HG03520 (cell line): Measurements from ENCODE around the gene CNOT4.
"Not testable (repeated sequence)": the region's sequence is repeated elsewhere in the genome, so short reads cannot be mapped to it uniquely, and the experiment has no call there.

Experiments used
- ATAC-seq: cut with Tn5 transposase; IDR thresholded peaks from one replicate; pipeline ENCODE4 v1.9.1; 2021; ENCODE audit warnings: mild to moderate bottlenecking, moderate library complexity; ENCODE audit not compliant: unreplicated experiment

CNOT4 gene

GRCh38 chr7:135328526-135328925, 181.4 kb downstream of the CNOT4 start:
- ATAC-seq: no peak

DNA sequence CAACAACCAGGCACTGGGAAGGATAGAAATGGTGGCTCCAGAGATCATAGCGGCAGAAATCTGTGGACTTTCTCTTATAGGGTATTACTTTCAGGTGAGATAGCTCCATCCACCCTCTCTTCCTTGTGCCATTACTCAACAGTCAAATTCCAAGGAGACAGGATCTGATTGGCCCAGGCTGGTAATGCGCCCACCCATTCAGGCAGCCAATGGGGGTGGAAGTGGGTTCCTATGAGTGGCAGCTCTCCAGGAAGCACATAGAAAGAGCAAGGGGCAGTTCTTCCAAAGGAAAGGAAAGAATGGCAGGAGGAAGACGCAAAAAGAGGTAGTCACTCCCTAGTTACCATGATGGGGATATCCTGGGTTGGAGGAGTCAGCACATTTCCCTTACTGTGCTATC, 181.8 kb downstream of the CNOT4 start:
- ATAC-seq: no peak

GRCh38 chr7:135327458-135327857, 182.4 kb downstream of the CNOT4 start:
- ATAC-seq: no peak

DNA sequence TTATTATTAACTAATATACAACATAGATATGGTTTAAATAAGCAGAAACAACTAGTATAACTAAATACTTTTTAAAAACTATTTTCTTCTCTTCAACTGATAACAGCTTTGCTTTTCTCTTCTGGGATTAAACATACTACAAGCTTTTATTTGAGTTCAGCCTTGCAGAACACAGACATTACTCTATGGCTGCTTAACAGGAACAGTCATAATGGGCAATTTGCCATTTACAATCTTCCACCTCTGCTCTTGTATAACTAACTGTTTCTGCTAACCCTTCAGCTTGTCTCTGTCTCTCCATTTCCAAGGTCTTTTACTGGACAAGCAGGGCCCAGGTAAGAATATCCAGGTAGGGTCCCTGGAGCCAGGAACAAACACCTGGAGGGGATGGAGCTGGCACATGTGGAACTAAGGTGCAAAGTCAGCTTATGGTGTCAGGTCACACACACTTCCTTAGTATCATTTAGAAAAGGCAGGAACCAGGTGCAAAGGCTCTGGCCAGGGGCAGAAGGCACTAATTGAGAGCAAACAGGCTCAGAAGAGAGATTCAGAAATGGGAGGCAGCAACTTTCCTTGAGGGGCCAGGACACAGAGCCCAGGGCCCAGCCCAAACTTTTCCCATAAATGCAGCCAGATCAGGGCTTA, 183.1 kb downstream of the CNOT4 start:
- ATAC-seq: no peak

DNA sequence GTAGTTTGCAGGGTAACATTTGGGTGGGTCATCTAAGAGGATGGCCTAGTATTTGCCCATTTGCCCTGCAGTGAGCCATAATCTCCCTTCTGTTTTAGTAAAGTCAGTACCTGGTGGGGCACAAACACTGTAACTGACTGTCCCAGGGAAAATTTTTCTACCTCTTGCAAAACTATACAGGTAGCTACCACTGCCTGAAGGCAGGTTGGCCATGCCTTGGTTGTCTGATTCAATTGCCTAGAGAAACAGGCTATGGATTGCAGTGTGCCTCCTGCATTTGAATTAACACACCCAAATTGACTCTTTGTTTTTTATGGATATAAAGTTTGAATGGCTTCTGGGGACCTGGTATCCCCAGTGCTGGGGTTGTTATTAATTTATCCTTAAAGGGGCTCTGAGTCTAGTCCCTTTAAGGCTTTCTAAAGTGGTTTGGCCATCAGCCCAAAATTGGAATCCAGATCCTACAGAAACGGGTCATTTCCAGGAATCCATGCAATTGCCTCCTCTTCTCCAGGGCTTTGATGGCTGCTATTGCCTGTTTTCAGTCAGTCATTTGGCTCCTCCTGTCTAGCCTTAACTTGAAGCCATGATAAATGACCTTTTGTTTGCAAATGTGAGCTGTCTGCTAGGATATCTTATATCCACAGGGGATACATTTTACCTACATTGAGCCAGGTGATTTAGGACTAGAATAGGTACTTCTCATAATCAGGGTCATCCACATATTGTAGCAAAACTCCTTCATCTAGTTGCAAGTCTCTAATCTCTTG, 187.1 kb downstream of the CNOT4 start:
- no peak for ATAC-seq

DNA sequence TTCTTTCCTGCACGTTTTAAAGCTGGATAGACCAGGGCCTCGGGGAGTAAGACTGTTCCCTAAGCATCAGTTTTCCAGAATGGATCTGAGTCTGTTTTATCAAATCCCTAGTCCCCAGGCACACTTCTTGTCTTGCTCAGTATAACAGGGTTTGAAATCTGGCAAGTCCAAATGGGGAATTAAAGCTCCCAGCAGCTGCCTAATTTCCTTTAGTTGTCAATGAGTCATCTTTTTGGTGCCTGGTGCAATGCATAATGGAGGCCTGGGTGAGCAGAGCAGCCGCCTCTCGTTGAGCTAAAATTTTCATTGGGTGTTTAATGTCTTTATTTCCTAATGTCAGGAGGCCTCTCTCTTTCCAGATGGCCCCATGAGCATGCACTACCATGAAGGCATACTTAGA, 188.3 kb downstream of the CNOT4 start:
- no peak for ATAC-seq

DNA sequence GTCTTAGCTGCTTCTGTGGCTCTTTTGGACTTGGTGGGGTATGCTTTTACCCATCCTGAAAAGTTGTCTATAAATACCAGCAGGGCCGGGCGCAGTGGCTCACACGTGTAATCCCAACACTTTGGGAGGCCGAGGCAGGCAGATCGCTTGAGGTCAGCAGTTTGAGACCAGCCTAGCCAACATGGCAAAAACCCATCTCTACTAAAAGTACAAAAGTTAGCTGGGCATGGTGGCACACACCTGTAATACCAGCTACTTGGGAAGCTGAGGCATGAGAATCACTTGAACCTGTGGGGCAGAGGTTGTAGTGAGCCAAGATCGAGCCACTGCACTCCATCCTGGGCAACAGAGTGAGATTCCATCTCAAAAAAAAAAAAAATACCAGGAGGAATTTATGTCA, 188.9 kb downstream of the CNOT4 start:
- ATAC-seq: not testable (repeated sequence)

DNA sequence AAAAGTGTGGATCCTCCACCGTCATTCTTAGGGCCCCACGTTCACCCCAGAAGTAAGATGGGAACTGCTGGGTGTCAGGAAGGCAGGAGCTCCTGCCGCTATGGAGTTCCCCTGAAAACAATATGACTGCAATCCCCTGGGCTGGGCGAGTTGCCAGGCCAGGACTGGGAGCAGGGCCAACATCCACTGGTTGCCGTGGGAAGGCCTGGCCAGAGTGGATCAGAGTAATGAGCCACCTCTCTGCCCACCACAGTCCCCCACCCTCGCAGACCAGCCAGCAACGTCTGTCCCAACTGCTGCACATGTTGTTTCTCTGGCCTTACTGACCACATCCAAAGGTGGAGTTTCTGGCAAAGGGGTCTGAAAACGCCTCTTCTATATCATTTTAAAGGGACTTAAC, 189.6 kb downstream of the CNOT4 start:
- ATAC-seq: no peak

- ATAC-seq: no peak
Observed at GRCh38 chr7:135317676-135318325, 192.1 kb downstream of the CNOT4 start.

DNA sequence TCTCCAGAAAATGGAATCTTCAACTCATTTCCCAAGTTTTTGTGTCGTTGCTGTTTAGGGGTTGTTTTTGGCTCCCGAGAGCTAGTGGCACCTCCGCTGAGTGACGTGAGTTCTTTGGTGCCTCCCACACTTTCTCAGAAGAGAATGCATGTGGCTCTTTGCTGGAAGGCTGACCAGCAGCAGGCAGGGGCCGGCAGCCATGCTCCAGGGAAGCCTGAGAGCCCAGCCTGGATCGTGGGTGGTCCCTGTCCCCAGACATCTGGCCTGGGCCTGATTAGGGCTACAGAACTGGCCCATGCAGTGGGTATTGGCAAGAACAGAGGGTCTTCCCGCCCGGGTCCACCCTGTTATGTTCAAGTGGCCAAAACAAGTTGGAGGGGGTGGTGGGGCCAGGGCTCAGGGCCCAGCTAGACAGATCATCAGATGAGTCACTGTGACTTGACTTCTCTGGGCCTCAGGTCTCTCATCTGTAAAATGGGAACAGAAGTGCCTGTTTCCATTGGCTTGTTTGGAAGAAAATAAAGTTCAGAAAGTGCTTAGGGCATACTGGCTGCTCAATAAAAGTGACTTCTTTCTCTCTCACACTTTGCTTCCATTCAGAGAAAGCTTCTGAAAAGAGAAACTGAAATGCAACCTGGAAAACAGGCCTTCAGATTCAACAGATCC, 193.1 kb downstream of the CNOT4 start:
- ATAC-seq: no peak

DNA sequence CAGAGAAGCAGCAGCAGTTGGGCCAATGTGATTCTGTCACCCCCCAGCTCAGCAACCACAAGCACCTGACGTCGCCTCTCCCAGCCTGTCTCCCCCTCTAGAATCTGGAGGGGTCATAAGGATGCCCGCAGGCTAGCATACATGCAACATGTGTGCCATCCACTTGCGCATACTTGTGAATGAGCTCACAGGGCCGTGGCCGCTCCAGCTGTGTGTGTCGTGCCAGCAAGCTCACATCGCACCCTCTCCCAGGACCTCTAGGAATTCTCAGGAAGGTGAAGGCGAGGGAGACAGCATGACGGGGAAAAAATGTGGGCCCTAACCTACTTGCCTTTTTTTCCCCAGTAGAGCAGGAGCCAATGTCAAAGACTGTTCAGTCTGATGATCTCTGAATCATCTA, 195.9 kb downstream of the CNOT4 start:
- no peak for ATAC-seq
